CD1c-positive myeloid dendritic cell (primary cell): ENCODE measurements around the gene KLHL10.
"Not testable (repeated sequence)": the region's sequence is repeated elsewhere in the genome, so short reads cannot be mapped to it uniquely, and the experiment has no call there.

Experiments
- DNase-seq: peaks from one replicate; pipeline ENCODE4 v3.0.0-alpha.2; 2016; ENCODE audit errors: extremely low spot score

Gene KLHL10

DNA sequence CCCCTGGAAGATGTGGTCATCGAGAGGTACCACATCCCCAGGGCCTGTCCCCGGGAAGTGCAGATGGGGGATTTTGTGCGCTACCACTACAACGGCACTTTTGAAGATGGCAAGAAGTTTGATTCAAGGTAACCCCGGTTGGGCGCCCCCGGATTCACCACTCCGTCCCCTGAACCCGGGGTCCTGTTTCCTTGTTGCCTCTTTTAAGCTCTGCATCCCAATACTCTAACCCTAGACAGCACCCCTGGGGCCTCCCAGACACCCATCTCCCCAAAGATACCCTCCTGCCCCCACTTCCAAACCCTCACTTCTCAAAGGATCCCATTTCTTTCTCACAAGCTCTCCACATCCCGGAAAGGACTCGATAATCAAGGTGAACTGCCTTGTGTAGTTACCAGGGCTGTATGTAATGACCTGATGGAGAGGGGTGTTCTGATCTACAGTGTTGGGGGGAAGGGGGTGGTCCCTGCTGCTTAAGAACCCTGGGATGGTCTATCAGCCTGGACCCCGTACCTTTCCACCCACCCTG is 24.4 kb upstream of the KLHL10 start:
- DNase-seq: no peak

DNA sequence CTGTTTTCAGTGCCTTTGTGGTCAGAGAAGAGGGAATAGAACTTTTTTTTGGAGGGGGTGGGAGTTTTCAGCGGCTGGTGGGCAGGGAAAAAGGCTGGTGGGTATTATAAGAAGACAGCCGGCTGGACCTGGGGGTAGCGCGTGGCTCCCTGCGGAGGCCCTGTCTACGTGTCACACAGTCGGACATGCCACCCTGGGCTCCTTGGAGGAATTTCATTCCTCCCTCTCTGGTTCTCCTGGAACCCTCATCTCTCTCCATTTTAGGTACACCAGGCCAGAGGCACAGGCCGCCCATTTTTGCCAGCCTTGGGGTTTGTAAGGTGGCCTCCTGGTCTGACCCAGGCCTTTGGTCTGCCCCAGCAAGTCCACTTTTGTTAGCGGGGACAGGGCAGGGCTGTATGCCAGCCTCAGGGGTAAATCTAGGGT is 23.9 kb upstream of the KLHL10 start:
- no peak for DNase-seq

DNA sequence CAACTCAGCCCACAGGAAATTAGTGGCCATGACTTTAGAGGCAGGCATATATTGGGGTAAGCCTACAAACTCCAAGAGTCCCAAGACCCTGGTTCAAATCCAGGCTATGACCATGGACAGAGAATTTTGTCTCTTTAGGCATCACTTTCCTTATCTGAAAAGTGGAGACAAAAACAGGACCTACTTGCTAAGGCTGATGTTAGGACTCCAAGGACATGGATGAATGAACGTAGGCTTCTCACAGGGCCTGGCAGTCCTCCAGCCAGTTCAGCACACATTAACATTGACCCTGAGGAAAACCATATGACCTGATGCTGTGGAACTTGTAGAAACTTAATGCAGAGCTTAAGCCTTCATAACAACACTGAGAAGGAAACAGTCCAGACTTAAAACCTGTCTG is 23.4 kb upstream of the KLHL10 start:
- DNase-seq: no peak

DNA sequence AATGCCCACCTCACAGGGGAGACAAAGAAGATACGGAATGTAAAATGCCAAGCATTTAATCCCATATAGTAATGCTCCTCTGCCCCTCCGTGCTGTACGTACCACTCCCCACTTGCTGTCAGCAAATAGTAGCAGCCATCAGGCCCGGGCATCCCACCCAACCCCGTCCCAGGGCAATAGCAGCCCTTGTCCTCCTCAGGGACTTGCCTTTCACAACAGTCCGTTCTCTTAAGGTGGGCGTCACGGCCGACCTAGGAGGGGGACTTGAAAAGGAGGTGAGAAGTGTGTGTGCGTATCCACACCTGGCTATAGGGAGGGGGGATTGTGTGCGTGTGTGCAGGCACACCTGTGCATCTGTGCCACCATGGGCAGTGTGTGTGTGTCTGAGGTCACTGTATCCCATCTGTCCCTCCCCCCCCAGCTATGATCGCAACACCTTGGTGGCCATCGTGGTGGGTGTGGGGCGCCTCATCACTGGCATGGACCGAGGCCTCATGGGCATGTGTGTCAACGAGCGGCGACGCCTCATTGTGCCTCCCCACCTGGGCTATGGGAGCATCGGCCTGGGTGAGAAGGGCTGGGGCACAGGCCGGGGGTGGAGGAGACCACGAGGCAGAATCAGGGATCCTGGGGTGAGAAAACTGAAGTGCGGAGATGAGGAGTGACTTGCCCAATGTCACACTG is 20.8 kb upstream of the KLHL10 start:
- no peak for DNase-seq

DNA sequence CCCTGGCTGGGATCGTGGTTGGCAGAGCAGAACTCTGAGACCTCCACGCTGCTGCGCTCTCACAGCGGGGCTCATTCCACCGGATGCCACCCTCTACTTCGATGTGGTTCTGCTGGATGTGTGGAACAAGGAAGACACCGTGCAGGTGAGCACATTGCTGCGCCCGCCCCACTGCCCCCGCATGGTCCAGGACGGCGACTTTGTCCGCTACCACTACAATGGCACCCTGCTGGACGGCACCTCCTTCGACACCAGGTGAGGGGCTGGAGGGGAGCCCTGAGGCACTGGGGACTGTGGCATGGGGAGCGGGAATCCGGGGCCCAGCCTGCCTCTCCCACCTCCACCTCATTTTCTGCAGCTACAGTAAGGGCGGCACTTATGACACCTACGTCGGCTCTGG is 19.6 kb upstream of the KLHL10 start:
- no peak for DNase-seq

DNA sequence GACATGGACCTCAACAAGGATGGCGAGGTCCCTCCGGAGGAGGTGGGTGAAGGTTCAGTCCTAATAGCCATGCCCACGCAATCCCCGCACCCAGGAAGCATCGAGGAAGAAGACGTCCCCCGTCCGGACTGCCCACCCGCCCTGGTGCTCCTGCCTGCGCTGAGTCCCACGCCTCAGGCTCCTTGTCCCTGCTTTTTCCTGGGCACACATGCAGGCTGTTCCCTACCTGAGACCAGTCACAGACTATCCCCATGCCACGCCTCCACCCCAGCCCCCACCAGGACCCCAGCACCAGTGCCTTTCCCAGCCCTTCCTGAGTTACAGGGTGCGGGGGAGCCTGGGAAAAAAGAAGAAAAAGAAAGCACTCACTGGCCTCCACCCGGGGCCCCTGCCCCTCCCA is 15.8 kb upstream of the KLHL10 start:
- DNase-seq: no peak

DNA sequence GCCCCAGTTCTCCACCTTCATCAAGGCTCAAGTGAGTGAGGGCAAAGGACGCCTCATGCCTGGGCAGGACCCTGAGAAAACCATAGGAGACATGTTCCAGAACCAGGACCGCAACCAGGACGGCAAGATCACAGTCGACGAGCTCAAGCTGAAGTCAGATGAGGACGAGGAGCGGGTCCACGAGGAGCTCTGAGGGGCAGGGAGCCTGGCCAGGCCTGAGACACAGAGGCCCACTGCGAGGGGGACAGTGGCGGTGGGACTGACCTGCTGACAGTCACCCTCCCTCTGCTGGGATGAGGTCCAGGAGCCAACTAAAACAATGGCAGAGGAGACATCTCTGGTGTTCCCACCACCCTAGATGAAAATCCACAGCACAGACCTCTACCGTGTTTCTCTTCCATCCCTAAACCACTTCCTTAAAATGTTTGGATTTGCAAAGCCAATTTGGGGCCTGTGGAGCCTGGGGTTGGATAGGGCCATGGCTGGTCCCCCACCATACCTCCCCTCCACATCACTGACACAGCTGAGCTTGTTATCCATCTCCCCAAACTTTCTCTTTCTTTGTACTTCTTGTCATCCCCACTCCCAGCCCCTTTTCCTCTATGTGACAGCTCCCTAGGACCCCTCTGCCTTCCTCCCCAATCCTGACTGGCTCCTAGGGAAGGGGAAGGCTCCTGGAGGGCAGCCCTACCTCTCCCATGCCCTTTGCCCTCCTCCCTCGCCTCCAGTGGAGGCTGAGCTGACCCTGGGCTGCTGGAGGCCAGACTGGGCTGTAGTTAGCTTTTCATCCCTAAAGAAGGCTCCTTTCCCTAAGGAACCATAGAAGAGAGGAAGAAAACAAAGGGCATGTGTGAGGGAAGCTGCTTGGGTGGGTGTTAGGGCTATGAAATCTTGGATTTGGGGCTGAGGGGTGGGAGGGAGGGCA is 15.1 kb upstream of the KLHL10 start:
- no peak for DNase-seq

DNA sequence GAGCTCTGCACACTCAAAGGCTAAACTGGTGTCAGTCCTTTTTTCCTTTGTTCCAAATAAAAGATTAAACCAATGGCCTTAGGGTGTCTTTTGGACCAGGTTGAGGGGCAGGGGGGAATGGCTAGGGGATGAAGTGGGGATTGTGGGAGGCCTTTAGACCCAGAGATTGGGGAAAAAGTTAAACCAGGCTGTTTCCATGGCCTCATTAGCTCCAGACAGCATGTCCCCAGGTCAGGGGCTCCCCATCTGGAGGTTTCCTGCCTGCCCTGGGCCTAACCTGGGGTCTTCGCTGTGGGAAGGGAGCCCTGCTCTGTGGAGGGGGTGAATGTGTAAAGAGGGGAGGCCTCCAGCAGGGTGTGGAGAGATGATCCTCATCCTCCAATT is 14.5 kb upstream of the KLHL10 start:
- no peak for DNase-seq

DNA sequence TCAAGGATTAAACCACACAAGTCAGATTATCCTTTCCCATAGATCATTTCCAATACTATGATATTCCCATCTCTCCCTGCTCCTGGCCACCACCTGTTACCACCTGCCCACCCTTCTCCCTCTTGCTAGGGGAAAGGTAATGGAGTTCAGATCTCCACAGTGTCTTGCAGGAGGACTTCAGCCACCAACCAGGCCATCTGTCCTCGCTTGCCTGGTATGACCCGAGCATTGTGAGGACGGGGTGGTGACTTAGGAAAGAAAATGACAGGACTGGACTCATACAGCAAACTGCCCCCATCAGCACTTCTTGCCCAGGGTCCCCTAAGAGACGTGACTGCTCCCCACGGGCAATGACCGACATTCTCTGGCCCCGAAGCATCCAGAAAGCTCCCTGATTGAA is 14.0 kb upstream of the KLHL10 start:
- DNase-seq: no peak

DNA sequence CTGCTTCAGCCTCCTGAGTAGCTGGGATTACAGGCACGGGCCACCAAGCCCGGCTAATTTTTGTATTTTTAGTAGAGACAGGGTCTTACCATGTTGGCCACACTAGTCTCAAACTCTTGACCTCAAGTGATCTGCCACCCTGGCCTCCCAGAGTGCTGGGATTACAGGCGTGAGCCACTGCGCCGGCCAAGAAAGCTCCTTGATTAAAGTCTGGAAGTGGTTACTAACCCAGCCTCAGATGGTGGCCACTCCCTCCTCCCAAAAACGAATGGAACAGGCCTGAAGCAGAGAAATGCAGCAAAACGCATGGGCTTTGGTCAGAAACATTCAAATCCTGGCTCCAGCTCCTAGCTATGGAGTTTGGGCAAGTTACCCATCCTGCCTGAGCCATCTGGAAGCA is 13.5 kb upstream of the KLHL10 start:
- DNase-seq: no peak

DNA sequence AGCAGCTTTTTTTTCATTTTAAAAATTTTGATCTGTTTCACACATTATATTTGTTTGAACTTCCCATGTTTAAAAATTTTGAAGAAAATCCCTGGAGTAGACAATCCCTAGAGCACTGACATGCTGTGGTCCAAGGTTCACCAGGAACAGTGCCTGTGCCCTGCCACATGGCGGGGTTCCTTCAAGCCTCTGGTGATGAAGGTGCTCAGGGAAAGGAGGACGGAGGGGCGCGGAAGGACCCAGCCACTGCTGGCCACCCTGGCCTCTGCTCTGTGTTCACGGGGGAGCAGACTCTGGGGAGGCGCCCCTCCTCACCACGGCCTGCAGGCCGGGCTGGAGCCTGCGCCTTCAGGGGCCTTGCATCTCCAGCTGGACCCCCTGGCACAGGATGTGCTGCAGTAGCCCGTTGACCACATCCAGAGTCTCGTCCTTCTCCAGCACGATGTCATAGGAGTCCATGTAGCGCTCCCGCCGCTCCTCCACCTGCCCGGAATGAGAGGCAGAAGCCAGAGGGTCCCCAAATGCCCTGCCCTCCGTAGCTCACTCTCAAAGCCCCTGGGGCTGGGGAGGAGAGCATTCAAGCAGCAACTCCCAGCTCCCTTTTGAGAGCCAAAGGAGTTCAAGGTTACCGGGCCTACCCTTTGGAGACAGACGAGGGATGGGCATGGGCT is 12.3 kb upstream of the KLHL10 start:
- no peak for DNase-seq

DNA sequence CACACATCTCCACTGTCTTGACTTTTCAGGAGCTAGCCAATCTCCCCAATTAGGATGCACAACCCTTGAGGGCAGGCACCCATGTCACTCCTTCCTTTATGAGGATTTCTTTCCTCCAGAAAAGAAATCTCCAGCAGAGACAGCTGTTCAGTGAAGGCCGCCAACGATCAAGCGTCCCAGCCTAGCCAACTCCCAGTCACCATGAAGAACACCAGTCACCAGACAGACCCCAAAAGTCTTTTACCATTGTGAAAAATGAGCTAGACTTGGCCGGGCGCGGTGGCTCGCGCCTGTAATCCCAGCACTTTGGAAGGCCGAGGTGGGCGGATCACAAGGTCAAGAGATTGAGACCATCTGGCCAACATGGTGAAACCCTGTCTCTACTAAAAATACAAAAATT is 7.7 kb upstream of the KLHL10 start:
- not testable (repeated sequence) for DNase-seq

DNA sequence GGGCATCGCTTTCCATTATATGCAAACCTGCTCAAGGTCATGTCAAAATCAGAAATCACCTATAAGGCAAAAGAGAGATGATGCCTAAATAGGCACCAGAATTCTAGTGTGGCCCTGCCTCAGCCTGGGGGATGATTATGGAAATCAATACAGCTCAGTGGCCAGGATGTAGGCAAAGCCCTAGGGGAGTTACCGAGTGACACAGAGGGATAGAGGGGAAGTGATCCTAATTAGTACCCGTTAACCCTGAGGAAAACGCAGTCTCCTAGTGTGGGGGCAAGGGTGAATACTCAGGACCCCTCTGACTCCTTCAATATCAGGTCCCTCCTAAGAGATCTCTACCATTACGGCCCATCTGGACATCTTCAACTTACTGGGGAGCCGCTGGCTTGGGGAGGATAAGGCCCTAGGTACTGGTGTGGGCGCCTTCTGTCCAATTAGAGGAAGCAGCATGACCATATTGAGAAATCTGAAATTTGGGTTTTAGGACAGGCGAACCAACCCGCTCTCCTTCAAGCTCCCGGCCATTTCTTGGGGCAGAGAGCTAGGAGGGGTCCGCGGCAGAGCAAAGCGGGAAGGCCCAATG is 2.3 kb upstream of the KLHL10 start:
- peak; percentile 36 for DNase-seq

DNA sequence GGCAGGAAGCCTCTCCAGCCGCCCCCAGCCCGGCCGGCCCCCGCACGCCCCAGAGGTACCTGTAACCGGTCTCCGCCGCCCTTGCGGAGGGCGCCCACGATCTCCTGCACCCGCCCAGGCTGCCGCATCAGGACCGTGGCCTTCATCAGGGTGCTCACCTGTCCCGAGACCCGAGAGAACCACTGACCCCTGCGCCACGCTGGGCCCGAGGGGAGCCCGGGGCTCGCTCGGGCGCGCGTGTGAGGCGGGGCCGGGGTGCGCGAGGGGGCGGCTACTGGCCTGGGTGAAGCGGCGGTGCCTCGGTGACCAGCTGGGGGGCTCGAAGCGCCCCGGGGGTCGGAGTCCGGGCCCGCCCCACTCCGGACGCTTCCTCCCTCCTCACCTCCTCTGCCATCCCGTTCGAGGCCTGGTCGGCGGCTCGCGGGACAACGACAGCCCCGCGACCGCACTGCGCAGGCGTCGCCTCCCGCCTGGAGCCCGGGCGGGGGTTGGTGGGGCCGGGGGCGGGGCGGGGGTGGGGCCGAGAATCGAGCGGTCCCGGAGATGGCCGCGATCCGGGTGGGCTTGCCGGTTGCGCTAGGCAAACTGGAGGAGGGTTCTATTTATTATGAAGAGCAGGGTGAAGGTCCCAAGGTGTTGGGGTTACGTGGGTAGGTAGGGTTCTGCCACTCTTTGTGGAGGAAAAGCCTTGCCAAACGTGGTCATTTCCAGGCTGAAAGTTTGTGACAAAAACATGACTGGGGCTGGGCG is 1.6 kb upstream of the KLHL10 start, which contains the start of gene NT5C3B:
Gene NT5C3B, minus strand, starts transcription at position 433 of the 750 bp plus-strand sequence. Its CDS starts 39 bp downstream, at position 394.
- DNase-seq: peak; percentile 12

DNA sequence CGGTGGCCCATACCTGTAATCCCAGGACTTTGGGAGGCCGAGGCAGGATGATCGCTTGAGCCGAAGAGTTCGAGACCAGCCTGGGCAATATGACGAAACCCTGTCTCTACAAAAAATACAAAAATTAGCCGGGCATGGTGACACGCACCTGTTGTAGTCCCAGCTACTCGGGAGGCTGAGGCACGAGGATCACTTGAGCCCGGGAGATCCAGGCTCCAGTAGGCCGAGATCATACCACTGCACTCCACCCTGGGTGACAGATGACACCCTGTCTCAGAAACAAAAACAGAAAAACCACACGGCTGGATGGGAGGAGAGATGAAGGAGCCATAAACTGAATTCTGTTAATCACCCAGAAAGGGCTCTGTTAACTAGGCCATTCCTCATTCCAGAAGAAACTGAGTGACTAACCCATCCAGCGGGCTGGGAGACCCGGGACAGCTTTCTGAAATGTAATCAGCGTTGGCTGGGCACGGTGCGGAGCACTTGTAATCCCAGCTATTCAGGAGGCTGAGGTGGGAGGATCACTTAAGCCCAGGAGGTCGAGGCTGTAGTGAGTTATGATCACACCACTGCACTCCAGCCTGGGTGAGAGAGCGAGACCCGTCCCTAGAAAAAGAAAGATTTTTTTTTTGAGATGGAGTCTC is 952 bp upstream of the KLHL10 start:
- DNase-seq: no peak

DNA sequence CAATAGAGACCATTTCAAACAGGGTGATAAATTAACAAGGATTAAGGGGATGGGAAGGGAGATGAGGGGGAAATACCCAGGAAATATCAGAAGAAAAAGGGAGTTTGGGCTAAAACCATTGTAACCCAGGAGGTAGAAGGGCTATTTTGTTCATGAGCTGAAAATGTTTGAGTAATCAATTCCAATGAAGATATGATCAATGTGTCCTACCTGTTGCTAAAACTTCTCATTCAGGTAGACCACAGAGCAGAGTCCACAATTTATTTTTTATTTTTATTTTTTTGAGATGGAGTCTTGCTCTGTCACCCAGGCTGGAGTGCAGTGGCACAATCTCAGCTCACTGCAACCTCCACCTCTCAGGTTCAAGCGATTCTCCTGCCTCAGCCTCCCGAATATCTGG is 1.8 kb downstream of the KLHL10 start:
- not testable (repeated sequence) for DNase-seq

DNA sequence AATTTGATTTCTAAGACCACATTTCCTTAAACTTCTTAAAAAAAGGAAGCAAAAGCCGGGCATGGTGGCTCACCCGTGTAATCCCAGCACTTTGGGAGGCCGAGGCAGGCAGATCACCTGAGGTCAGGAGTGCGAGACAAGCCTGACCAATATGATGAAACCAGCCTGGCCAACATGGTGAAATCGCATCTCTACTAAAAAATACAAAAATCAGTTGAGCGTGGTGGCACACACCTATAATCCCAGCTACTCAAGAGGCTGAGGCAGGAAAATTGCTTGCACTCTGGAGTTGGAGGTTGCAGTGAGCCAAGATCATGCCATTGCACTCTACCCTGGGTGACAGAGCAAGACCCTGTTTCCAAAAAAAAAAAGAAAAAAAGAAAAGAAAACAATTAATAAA is 3.2 kb downstream of the KLHL10 start:
- not testable (repeated sequence) for DNase-seq

DNA sequence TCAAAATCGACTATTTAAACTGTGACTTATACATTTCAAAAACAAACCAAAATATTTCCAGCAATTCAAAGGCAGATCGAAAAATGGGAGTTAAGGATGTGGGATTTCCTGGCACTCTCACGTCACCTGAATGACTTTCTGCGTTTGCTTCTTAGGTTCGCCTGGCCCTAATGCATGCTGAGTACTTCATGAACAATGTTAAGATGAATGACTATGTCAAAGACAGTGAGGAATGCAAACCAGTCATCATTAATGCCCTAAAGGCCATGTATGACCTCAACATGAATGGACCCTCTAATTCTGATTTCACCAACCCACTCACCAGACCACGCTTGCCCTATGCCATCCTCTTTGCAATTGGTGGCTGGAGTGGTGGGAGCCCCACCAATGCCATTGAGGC is 7.3 kb downstream of the KLHL10 start:
- no peak for DNase-seq

DNA sequence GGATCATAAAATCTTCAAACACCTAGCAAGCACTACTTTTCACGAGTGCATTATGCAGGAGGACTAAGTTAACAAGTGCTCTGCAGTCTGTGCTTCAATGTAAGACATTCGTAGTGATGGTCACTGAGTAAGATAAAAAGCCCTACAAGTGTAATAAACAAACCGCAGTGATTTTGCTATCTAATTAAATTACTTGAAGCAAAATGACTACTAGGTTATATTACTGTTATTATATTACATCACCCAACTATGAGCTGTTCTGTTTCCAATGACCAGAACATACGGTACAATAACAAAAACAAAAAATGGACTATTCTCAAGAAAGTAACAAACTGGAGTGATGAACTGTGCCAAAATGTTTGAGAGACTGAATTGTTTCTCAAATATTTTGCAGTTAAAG is 11.2 kb downstream of the KLHL10 start:
- DNase-seq: no peak

DNA sequence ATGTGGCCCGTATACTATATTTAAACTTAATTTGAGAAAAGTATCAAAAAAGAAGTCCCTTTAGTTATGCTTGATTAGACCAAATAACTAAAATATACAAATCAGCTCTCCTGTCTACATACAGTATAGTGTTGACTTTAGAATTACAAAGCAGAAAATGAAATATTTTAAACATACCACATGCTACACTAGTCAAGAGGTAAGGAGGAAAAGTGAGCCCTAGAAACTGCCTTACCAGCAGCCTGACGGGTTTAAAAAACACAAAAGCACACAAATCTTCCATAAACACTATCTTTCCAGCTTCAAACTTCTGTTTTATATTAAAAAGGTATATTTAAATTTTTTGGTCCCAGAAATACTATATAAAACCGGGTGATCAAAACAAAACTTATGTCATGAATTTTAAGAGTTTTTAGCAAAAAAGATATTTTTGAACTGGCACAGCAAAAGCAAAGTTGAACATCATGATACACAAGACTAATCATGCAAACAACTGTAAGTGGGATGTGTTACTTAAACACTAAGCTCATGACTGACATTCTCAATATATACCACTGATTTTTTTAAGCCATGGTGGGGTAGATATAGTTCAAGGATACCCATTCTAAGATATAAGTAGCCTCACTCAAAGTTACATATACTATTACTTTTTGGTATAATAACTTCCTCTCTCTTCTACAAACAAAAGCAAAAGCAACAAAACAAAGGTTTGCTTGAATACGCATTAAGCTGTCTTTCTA is 11.8 kb downstream of the KLHL10 start:
- DNase-seq: no peak
